Gastrocnemius medialis (tissue), 4 donors: ENCODE data around the gene SLC10A3.

Source experiments
- POLR2A ChIP-seq, 2 donors: fragments of 450-650 bp; IDR thresholded peaks; one replicate each; pipeline ENCODE4 v1.6.1; 2017; ENCODE audit warnings: antibody characterized with exemption in 2 of 2, mild to moderate bottlenecking in 2 of 2, moderate library complexity in 2 of 2
- TF ChIP-seq, protein P1 (sequence below), 5 experiments: fragments of 450-650 bp in 3 of 5; fragments of 200-600 bp in 2 of 5; sonication (generic) in 2 of 5; IDR thresholded peaks in 4 of 5; conservative IDR thresholded peaks in 1 of 5; 1 replicate in 4 of 5; 2 replicates in 1 of 5; pipeline ENCODE4 v1.5.1; 2016 to 2019; ENCODE audit warnings: antibody characterized with exemption in 5 of 5, mild to moderate bottlenecking in 3 of 5, moderate library complexity in 3 of 5

DNA sequence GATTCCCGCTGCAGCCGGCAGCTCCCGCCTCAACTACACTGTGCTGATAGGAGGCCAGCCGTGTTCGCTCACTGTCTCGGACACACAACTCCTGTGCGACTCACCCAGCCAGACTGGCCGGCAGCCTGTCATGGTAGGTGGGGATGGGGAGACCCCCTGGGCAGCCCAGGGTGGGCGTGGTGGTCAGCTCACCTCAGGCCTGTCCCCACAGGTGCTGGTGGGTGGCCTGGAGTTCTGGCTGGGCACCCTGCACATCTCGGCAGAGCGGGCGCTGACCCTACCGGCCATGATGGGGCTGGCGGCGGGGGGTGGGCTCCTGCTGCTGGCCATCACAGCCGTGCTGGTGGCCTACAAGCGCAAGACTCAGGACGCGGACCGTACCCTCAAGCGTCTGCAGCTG, 22.9 kb downstream of the SLC10A3 start:
- TF ChIP-seq, protein P1, sequence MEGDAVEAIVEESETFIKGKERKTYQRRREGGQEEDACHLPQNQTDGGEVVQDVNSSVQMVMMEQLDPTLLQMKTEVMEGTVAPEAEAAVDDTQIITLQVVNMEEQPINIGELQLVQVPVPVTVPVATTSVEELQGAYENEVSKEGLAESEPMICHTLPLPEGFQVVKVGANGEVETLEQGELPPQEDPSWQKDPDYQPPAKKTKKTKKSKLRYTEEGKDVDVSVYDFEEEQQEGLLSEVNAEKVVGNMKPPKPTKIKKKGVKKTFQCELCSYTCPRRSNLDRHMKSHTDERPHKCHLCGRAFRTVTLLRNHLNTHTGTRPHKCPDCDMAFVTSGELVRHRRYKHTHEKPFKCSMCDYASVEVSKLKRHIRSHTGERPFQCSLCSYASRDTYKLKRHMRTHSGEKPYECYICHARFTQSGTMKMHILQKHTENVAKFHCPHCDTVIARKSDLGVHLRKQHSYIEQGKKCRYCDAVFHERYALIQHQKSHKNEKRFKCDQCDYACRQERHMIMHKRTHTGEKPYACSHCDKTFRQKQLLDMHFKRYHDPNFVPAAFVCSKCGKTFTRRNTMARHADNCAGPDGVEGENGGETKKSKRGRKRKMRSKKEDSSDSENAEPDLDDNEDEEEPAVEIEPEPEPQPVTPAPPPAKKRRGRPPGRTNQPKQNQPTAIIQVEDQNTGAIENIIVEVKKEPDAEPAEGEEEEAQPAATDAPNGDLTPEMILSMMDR (IDR thresholded peaks at IDR 0.05 in 4 of 5, conservative IDR thresholded peaks at IDR 0.05 in 1 of 5), result no peak
- no peak for TF ChIP-seq POLR2A (IDR thresholded peaks at IDR 0.05)
